ENCODE data around the gene DGCR2. TPM values are rescaled to one million over a fixed set of nuclear protein-coding genes. Genes with fewer than 3 reads are reported as not detected.

Gene DGCR2
- total RNA-seq, 1 donor from 2014 or later = 50.0 TPM

DNA sequence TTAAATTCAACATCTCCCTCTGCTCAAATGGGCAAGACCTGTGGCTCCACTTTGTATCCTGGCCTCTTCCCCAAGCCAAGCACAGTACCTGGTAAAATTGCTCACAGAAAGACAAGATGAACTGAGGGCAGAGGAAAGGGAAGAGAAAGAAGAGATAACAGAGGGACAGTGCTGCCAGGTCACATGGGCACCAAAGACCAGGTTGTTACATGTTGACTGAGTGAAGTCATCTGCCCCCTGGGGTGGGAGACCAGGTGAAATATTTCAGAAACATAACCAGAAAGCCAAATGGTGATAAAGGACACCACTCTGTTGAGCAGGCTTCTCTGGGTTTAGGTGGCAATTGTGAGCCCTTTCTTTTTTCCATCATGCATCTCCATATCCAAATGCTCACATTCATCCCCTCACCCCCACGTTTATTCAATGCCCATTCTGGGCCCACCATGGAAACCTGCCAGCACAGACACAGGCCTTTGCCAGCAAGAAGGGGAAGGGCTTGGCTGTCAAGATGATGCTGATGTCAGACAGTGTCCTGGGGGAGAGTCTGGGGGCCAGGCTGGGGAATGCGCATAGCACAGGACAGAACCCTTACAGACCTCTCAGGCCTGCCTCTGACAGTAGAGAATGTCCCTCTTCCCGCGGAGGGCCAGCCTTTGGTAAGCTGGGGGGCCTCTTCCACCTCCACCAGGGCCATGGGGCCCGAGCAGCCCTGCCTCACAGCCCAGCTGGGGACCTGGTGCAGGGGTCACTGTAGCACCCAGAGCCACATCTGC, 51.6 kb downstream of the DGCR2 start:
- Histone ChIP-seq H3K36me3 (ENCODE audit: control insufficient read depth, insufficient read depth, low read length) (peaks cover 17% of the 10 kb centered on the region), H3K27me3 (ENCODE audit: control insufficient read depth, insufficient read depth, low read length) (no peaks in the 10 kb centered on the region), H3K4me3 (ENCODE audit: low read depth, low read length) (no peak overlapping the region)
- no peak for FAIRE-seq
- TF ChIP-seq, protein P1, sequence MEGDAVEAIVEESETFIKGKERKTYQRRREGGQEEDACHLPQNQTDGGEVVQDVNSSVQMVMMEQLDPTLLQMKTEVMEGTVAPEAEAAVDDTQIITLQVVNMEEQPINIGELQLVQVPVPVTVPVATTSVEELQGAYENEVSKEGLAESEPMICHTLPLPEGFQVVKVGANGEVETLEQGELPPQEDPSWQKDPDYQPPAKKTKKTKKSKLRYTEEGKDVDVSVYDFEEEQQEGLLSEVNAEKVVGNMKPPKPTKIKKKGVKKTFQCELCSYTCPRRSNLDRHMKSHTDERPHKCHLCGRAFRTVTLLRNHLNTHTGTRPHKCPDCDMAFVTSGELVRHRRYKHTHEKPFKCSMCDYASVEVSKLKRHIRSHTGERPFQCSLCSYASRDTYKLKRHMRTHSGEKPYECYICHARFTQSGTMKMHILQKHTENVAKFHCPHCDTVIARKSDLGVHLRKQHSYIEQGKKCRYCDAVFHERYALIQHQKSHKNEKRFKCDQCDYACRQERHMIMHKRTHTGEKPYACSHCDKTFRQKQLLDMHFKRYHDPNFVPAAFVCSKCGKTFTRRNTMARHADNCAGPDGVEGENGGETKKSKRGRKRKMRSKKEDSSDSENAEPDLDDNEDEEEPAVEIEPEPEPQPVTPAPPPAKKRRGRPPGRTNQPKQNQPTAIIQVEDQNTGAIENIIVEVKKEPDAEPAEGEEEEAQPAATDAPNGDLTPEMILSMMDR (IDR thresholded peaks at IDR 0.05; ENCODE audit: insufficient read depth, low read length, severe bottlenecking) = no peak
- no peak for DNase-seq (ENCODE audit: low read depth)

GRCh38 chr22:19069451-19069850, 52.8 kb downstream of the DGCR2 start:
- FAIRE-seq (no peak), DNase-seq (ENCODE audit: low read depth) (no peak)
- Histone ChIP-seq H3K27me3 (ENCODE audit: control insufficient read depth, insufficient read depth, low read length) (no peaks in the 10 kb centered on the region), H3K36me3 (ENCODE audit: control insufficient read depth, insufficient read depth, low read length) (peaks cover 27% of the 10 kb centered on the region), H3K4me3 (ENCODE audit: low read depth, low read length) (no peak overlapping the region)
- TF ChIP-seq, protein P1 (IDR thresholded peaks at IDR 0.05; ENCODE audit: insufficient read depth, low read length, severe bottlenecking) = no peak

GRCh38 chr22:19068784-19069271, 53.4 kb downstream of the DGCR2 start:
- peaks cover 33% of the 10 kb centered on the region for H3K36me3 ChIP-seq (ENCODE audit: control insufficient read depth, insufficient read depth, low read length)
- DNase-seq (ENCODE audit: low read depth) = no peak
- no peak overlapping the region for H3K4me3 ChIP-seq (ENCODE audit: low read depth, low read length)
- no peaks in the 10 kb centered on the region for H3K27me3 ChIP-seq (ENCODE audit: control insufficient read depth, insufficient read depth, low read length)
- TF ChIP-seq, protein P1 (IDR thresholded peaks at IDR 0.05; ENCODE audit: insufficient read depth, low read length, severe bottlenecking) = no peak
- no peak for FAIRE-seq

DNA sequence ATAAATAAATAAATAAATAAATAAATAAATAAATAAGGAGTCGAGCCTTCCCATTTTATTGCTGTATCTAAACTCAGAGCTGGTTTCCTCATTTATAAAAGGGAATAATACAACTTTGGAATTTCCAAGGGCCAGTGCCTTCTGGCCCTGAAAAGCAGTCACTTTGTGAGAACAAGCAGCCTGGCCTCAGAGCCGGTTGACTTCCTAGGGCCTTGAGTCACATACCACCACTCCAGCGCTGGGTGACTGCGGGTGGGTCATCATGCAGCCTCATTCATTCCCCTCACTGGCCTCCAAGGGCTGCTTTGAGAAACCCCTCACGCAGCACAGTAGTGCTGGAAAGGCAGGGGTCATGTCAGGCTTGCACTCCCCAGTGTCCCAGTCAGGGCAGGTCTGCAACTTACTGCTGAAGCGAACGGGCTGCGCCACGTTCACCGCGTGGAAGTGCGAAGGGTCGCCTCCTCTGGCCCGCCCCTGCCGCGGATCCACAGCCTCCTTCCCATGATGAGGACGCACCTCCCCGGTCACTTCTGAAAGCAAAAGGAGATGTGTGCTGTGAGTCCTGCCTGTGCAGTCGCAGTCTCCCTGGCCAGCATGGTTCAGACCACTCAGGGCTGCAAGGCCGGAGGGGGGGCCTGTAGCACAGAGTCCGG, 54.4 kb downstream of the DGCR2 start:
- peaks cover 37% of the 10 kb centered on the region for H3K36me3 ChIP-seq (ENCODE audit: control insufficient read depth, insufficient read depth, low read length)
- DNase-seq (ENCODE audit: low read depth) (no peak), FAIRE-seq (no peak)
- no peak overlapping the region for H3K4me3 ChIP-seq (ENCODE audit: low read depth, low read length)
- TF ChIP-seq, protein P1 (IDR thresholded peaks at IDR 0.05; ENCODE audit: insufficient read depth, low read length, severe bottlenecking) = no peak
- H3K27me3 ChIP-seq (ENCODE audit: control insufficient read depth, insufficient read depth, low read length) = no peaks in the 10 kb centered on the region

DNA sequence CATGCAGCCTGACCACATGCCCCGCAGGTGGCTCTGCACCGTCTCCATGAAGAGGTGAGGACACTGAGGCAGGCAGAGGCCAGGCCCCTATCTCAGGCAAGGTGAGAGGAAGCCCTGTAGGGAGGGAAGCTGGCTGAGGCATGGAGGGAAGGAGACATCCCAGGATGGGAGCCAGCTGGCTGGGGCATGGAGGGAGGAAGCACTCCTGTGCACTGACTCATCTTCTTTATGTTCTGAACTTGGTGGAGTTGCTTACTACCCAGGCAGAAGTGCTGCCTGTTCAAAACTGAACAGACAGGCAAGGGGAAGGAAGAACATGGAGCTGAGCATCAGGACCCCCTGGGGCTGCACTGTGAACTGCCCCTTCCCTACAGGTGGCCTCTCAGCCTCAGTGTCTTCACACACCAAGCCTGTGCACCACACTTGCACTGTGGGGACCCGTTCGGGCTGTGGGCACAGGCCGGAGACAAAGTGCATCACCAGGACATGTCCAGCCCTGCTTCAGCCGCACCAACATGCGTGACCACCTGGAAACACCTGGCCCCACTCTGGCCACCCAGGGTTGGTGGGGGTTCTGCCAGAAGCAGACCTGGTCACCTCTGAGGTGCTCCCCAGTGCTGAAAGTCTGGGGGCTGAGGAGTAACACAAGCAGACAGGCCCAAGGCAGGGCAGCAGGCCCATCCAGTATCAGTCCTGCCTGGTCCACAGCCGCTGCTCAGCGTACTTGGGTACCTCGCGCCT, 55.5 kb downstream of the DGCR2 start:
- peaks cover 39% of the 10 kb centered on the region for H3K36me3 ChIP-seq (ENCODE audit: control insufficient read depth, insufficient read depth, low read length)
- no peak overlapping the region for H3K4me3 ChIP-seq (ENCODE audit: low read depth, low read length)
- no peaks in the 10 kb centered on the region for H3K27me3 ChIP-seq (ENCODE audit: control insufficient read depth, insufficient read depth, low read length)
- no peak for FAIRE-seq
- peak; percentile 69 for DNase-seq (ENCODE audit: low read depth)
- TF ChIP-seq, protein P1 (IDR thresholded peaks at IDR 0.05; ENCODE audit: insufficient read depth, low read length, severe bottlenecking) = no peak

Measured in bronchial epithelial cell (primary cell).